EL (cell line): ENCODE results near the gene ERMARD.
A peak's percentile ranks its signal among the peaks of the same experiment; 100 is the strongest.

Source experiments
- DNase-seq: peaks from one replicate; pipeline ENCODE4 v3.0.0-alpha.2; 2016

ERMARD gene

DNA sequence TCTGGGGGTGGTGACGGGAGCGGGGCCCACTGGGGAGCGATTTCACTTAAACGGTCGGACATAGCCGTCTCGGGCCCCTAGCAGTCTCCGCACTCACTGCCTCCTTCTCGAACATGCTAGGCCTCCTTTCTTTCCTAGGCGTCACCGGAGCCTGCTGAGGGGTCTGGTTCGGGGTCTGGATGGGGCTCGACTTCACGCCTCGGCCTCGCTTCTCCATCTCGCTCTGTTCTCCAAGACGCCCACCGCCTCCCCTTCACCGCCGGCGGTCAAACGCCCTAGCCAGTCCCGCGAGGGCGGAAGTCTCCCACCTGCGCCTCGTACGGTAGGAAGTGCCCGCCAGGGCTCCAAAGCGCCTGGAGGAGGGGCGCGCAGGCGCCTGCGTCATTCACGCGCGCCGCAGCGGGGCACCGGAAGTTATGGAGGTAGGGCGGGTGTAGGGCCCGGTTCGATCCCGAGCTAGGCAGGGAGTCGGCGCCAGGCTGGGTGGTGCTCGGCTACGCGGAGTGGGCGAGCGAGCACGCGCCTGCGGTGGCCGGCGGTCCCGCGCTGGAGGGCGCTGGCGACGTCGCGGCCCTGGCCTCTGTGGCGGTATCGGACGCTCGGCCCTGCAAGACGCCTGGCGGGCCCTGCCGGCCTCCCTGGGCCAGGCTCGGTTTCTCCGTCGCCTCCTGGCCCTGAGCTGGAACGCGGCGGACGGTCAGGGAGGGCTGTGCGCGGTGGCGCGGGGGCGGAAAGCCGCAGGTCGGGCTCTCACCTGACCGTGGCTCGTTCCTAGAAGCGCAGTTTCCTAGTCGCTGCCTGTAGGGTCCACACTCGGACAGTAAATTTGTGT lies at the start of gene ERMARD, which contains the start of gene DYNLT2:
TSS of gene ERMARD (plus strand) at position 381 of the 832 bp plus-strand sequence. CDS start at position 417, 36 bp downstream.
TSS of gene DYNLT2 (minus strand) at position 331 of the 832 bp plus-strand sequence. CDS start at position 217, 114 bp downstream.
- peak; percentile 94 for DNase-seq

DNA sequence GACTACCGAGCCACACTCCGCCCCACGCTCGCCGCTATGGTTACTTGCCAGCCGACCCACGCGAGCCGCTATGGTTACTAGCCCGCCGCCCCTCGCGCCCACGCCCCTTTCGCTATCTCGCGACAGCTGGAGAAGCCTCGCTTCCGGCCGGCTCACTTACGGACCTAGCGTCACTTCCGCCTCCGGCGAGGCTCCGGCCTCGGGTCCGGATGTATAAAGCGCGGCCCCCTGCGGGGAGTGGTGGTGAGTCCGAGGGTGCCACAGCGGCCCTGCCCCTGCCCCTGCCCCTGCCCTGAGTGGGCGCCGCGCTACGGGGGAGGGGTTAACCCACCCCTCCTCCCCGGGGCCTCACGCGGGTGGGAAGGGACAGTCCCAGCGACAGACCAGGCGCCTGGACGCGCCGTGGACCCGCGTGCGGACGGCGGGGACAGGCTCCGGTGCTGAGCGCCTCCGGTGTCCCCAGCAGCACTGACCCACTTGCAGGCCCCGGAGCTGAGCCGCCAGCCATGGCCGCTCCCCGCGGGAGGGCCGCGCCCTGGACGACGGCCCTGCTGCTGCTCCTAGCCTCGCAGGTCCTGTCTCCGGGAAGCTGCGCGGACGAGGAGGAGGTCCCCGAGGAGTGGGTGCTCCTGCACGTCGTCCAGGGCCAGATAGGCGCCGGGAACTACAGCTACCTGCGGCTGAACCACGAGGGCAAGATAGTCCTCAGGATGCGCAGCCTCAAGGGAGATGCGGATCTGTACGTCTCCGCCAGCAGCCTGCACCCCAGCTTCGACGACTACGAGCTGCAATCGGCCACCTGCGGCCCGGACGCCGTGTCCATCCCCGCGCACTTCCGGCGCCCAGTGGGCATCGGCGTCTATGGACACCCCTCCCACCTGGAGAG lies 49.2 kb upstream of the ERMARD start, which contains the start of the genes C6orf120 and WDR27:
TSS of gene C6orf120 (plus strand) at position 173 of the 886 bp plus-strand sequence. CDS start at position 507, 334 bp downstream.
TSS of gene WDR27 (minus strand) at position 76 of the 886 bp plus-strand sequence. CDS start 13,024 bp downstream, outside the sequence.
- peak; percentile 97 for DNase-seq

DNA sequence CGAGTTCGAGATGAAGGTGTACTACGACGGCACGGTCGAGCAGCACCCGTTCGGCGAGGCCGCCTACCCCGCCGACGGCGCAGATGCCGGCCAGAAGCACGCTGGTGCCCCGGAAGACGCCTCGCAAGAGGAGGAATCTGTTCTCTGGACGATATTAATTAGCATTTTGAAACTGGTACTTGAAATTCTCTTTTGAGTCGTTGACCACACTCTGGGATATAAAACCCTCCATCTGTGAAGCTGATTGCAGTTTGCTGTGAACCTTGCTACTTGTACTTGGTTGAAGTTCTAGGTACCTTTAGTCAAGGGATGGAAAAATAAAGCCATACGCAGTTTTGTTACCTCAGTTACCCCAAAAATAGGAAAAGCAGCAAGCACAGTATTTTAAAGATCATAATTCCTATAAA lies 48.6 kb upstream of the ERMARD start:
- no peak for DNase-seq

DNA sequence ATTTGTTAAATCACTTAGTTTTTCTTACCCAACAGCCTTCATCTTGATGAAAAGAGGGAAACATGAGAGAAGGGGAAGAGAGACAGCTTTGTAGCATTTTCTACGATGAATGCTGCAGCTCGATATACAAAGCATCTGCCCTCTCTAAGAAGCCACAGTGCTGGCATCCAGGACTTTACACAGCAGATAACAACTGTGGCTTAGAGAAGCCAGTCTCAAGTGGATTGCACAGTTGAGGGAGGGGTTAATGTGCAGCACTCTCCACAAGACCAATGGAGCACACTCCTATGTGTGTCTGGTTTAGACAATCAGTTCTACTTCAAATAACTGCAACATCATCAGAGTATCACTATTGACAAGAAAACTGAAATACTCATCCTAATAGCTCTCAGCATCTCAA lies 43.6 kb upstream of the ERMARD start:
- DNase-seq = no peak

- DNase-seq = no peak
Measured at GRCh38 chr6:169709293-169709692, 42.1 kb upstream of the ERMARD start.

DNA sequence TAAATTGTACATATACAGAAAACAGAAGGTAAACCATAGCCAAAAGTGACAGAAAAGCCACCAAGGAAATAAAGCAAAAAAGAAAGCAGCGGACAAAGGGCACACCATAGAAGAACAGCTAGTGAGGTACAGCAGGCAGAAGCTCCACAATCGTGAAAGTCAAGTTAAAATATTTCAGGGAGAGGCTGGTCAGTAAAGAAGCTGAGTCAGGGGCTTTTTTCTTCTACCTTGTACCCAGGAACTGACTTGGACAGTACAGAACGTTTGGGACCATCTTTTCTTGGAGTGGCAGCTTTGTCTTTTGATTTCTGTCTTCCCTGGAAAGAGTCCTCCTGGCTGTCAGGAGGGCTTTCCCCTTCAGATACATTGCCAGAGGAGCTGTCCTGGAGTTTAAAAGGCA lies 41.4 kb upstream of the ERMARD start:
- DNase-seq = no peak

DNA sequence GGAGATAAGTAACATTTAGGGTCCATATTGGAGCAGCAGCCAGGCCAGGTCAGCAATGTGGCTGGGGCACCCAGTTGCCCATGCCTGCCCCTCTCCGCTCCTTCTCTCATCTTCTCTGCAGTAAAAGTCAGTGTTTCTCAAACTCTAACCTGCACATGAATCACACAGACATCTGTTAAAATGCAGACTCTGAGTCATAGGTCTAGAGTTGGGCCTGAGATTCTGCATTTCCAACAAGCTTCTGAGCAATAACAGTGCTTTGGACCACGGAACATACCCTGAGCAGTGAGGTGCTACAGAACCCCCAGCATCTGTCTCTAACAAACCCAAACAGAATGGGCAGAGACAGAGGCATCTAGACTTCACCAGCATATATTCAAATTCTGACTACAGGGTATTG lies 37.2 kb upstream of the ERMARD start:
- no peak for DNase-seq

DNA sequence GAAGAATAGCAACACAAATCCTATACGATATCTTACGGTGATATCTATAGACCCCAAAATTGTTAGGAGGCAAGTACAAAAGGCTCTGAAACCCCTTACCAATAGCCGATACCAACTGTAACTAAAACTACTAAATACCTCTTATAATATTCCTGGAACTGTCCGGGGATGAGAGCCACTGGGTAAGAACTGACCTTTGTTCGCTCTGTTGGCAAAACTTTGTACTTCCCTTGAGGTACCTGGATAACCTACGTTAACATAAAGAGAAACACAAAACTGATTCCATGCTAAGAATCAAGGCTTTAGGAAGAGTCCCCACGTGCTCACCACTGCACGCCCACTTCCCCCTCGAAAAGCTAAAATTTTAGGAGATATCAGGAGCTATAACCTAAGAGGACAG lies 36.8 kb upstream of the ERMARD start:
- no peak for DNase-seq

DNA sequence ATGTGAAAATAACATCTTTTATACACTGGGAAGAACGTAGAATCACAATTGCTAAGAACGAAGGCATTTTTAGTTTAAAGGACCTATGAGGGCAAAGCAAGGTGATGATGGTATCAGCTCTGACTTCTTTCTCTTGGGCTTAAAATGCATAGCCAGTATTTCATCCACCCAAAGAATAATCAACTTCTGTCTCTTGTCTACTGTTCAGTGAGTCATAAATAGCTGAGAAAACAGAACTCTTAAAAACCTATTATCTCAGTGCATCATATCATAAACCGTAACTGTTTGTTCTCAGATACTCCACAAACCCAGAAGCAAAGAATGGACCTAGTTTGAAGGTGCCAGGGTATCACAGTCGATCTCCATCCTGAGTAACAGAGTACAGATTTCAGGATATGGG lies 32.3 kb upstream of the ERMARD start:
- no peak for DNase-seq

GRCh38 chr6:169720207-169720855 lies 31.1 kb upstream of the ERMARD start:
- no peak for DNase-seq

DNA sequence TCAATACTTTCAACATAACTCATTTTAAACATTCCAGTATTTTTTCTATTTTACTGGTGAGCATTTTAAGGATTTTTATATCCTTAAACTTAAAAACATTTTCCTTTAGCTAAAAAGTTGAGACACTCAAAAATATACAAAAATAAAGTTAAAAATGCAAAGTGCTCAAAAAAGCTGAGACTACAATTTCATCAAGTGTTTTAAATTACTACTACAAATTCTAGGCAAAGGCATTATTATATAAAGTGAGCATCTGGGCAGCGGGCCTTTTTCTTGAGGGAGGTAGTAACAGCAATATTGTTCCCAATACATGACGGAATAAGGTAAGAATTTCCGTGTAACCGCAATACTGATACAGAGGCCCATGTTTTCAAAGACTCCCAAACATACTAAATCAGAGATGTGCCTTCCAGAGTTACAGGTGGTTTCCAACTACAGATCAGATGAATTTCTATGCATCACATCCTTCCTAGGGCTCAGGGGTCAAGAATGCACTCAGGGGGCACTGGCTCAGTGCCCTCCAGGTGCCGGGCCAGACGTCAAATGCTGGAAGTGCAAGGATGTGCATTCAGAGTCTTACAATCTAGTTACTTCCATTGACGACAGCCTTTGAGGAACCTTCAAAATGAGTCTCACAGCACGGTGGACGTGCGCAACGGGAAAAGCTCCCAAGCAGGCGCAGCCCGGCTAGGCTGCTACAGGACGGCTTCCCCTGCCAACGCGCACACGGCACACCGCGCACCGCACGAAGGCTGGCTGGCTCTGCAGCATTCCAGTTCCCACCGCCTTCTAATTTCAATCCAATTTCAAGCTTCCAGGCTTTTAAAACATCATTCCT lies 28.8 kb upstream of the ERMARD start:
- peak; percentile 71 for DNase-seq

DNA sequence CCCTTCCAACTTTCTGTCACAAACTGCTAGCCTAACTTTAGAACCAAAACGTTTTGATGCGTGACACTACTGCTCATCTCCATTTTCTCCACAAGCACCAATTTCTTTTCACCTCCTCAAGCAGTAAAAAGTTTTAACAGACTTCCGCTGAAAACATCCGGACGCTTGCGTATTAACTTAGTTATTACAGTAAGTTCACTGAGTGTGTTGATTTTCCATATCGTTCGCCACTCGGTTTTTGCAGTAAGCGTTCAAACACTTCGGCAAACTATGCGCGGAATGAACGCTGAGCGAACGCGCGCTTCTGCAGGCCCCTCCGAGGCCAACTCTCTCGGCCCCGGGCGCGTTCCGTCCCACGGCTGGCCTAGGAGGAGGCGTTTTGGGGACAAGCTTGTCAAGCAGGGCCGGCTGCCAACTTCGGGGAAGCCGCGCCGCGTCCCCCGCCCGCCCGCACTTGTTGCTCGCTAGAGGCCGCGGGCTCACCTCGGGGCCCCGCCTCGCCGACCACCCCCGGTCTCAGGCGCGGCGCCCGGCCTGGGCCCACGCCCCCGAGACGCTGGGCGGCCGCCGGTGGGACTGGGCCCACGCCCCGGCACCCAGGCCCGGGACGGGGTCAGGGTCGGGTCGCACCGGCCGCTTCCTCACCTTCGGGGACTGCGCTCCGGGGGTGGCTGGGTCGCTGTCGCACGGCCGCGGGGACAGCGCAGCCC lies 28.1 kb upstream of the ERMARD start:
- DNase-seq = peak; percentile 73

GRCh38 chr6:169723991-169724493 lies 27.4 kb upstream of the ERMARD start:
- DNase-seq = peak; percentile 41

DNA sequence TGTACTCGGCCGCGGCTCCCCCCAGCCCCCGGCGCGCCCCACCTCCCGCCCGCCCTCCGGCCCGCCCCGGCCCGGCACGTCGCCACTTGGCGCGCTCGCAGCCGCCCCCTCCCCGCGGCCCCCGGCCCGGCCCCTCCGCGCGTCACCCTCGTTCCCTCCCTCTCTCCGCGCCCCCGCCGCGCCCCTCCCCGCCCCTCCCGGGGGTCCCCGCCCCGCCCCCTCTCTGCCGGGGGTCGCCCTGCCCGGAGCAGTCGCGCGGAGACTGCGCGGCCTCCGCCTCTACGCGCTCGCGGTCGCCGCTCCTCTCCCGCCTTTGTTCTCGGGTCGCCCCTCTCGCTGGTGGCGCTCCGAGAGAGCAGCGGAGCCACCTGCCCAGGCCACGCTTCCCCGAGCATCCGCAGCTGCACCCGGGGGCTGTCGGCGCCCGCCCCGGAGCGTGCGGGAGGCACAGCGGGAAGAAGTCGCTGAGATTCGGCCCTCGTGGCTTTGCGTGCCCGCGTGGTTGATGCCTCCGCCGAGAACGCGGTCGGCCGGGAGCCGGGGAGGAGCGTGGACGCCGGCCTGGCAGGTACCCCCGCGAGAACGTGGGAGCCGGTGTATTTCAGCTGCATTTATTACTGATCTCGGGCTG lies 26.8 kb upstream of the ERMARD start, which contains the start of gene PHF10:
TSS of gene PHF10 (minus strand) at position 7 of the 631 bp plus-strand sequence. CDS start 569 bp downstream, outside the sequence.
- DNase-seq = peak; percentile 49

DNA sequence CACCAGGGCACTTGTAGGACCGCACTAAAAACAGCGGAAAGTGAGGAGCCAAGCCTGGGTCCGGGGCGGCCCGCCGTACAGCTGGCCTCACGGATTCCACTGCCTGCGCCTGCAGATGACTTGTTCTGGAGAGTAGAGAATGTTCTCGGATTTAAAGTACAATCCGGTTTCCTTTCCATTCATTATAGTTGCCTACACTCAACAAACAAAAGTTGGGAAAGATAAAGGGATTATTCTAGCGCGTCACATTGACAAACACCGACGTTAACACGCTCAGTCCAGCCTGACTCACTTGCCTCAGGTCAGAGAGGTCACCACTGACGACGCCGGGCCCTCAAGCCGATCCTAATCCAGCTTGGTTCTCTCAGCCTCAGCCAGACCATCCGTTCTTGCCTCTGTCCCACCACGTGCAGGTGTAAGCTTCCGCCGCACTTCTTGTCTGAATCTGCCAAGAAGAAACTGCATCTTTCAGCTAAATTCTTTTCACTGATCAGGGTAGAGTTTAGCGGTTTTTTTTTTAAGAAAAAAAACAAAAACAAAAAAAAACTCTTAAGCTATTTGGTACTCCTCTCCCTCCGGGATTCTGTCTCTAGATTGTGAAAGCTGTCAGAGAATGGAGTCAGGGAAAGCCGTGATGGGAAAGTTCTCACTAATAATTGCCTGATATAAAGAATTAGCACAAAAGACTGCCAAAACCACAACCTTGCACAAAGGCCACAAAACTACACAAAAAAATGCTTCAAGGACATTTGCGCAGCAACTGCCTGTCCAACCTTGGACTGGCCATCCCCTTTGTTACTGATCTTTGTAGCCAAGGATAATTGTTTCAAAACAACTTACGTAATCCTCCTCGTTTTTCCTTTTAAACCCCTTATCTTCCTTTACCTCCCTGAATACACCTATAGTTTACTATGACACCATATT lies 26.0 kb upstream of the ERMARD start:
- DNase-seq = peak; percentile 83

DNA sequence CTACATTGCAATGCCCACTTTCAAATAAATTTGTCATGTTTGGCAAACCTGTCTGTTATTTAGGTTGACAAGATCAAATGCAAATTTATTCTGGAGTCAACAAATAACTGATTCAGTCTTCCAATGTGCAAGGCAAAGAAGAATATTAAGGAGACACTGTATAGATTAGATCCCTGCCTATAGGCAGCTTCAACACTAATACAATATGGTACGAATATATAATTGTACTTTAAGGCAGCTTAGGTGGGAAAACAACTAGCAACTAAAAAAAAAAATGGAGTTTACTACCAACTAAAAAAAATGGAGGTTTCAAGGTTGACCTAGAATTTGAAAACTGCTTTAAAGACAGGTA lies 25.4 kb upstream of the ERMARD start:
- DNase-seq = no peak

DNA sequence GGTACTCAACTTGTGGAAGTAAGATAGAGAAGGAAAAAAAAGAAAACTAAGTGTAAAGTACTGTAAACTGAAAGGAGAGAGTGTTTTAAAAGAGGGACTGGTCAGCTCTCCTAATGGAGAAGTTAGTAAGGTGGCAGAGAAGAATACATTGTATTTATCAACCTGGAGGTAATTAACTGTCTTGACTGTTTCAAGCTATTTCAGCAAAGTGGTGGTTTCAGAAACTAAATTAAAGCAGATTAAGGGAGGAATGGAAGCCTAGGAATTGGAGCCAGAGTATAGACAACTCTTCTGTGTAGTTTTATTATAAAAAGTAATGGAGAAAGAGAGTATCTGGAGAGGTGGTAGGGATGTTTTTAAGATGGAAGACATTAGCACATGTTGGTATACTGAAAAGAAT lies 24.5 kb upstream of the ERMARD start:
- DNase-seq = no peak

GRCh38 chr6:169729961-169730360 lies 21.5 kb upstream of the ERMARD start:
- no peak for DNase-seq
